Smooth muscle cell of bladder (primary cell): ENCODE data around the gene UNC79. TPM values are rescaled to one million over a fixed set of nuclear protein-coding genes. Genes with fewer than 3 reads are reported as not detected.

ENCODE experiments used
- total RNA-seq: library from RNA; depleted of rRNA; stranded (reverse); fragments of >200 nt; gene quantifications from 2 replicates; pipeline ENCODE4 v1.2.3, GENCODE V29; 2014

Gene UNC79
- under 0.01 and 0.18 TPM in 2 replicates for total RNA-seq

DNA sequence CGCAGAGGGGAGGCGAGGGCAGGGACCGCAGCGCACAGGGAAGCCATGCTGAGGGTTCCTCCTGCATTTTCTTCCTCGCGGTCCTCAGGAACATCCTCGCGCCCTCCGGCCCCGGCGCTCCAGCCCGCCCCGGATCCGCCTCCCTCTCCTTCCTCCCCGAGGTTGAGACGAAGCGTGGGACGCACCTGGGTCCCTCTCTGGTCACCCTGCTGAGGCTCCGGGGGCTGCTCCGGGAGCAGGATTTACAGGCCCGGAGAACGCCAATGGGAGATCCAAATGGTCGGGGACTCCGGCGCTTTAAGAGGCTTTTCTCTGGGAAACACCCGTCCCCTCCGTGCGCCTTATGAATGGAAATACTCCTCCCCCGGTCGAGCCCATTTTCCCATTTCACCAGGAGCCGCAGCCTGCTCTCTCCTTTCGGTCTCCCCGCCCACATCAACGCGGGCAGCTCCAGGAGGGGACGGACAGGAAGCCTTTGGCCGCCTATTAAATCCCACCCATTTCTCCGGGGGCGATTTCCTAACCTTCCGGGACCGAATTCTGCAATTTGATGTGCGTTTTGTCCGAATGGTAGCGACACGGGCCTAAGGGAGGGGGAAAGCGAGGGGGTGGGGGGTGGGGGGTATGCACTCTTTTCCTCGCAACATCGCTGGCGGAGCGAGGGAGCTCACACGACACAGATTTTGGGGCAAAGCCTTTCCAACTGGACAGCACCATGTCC, at the start of gene UNC79:
Gene UNC79 (plus strand): TSS at position 625 of the 721 bp plus-strand sequence. CDS start 91 bp downstream, at position 716.

Other genes with a start within 250 kb of the UNC79 start
- gene MOAP1, start 246.0 kb upstream of the UNC79 start, total RNA-seq: 11.4 and 11.9 TPM in 2 replicates
- gene LYSET, start 245.6 kb upstream of the UNC79 start, total RNA-seq: 5.4 and 7.5 TPM in 2 replicates
- 10.5 and 12.4 TPM in 2 replicates for gene GON7, start 223.9 kb upstream of the UNC79 start, total RNA-seq
- gene UBR7, start 223.7 kb upstream of the UNC79 start, total RNA-seq: 18.1 and 18.2 TPM in 2 replicates
- gene BTBD7, start 97.9 kb upstream of the UNC79 start, total RNA-seq: 18.1 and 24.9 TPM in 2 replicates
- gene COX8C, start 83.8 kb upstream of the UNC79 start, total RNA-seq: not detected in 2 replicates